Measurements from ENCODE around the gene PRKCSH.
"Not testable (repeated sequence)": the region's sequence is repeated elsewhere in the genome, so short reads cannot be mapped to it uniquely, and the experiment has no call there.

The PRKCSH gene

DNA sequence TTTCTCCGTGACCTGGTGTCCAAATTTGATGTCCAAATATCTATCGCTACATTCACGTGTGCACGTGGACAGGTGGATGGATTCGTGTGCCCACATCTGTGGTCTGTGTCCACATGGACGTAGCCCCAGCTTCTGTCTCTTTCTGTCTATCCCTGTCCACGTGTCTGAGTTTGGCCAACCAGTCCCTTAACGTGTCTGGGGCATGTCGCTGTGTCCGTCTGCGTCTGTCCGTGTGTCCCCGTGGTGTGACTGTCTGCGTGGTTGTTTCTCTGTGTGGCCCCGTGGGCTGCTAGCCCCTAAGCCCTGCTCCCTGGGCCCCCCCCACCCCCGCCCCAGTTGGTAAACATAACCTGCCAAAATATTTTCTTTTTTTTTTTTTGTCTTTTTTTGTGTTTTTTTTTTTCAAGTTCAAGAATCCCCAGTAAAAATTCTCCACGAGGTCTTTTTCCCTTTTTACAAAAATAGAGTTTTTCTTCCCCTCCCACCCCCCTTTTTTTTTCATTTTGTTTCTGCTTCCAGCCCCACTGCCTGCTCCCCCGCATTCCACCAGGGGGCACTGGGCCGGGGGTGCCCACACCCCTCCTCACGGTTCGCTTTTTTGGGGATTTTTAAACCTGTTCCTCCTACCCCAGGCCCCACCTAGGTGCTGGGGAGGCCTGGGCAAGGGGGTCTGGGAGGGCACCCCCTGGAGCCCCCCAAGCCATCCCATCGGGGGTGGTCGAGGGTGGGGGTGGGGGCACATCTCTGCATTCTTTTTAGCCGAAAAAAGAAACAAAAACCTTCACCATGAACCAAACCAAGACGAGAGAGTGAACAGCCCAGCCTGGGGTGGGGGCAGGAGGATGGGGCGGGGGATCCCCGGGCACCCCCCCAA, 18.3 kb downstream of the PRKCSH start:
- TF ChIP-seq ZFX (IDR thresholded peaks at IDR 0.05; ENCODE audit: borderline replicate concordance) = no peak
- TF ChIP-seq, protein P1, sequence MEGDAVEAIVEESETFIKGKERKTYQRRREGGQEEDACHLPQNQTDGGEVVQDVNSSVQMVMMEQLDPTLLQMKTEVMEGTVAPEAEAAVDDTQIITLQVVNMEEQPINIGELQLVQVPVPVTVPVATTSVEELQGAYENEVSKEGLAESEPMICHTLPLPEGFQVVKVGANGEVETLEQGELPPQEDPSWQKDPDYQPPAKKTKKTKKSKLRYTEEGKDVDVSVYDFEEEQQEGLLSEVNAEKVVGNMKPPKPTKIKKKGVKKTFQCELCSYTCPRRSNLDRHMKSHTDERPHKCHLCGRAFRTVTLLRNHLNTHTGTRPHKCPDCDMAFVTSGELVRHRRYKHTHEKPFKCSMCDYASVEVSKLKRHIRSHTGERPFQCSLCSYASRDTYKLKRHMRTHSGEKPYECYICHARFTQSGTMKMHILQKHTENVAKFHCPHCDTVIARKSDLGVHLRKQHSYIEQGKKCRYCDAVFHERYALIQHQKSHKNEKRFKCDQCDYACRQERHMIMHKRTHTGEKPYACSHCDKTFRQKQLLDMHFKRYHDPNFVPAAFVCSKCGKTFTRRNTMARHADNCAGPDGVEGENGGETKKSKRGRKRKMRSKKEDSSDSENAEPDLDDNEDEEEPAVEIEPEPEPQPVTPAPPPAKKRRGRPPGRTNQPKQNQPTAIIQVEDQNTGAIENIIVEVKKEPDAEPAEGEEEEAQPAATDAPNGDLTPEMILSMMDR (IDR thresholded peaks at IDR 0.05) = peak; percentile 26; the same call in 1 of the 2 replicates
- H3K27ac ChIP-seq = no peak overlapping the region

DNA sequence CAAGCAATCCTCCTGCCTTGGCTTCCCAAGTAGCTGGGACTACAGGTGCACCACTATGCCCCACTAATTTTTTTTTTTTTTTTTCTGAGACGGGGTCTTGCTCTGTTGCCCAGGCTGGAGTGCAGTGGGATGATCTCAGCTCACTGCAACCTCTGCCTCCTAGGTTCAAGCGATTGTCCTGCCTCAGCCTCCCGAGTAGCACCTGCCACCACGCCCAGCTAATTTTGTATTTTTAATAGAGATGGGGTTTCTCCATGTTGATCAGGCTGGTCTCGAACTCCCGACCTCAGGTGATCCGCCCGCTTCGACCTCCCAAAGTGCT, 19.8 kb downstream of the PRKCSH start:
- H3K27ac ChIP-seq = not testable (repeated sequence)

DNA sequence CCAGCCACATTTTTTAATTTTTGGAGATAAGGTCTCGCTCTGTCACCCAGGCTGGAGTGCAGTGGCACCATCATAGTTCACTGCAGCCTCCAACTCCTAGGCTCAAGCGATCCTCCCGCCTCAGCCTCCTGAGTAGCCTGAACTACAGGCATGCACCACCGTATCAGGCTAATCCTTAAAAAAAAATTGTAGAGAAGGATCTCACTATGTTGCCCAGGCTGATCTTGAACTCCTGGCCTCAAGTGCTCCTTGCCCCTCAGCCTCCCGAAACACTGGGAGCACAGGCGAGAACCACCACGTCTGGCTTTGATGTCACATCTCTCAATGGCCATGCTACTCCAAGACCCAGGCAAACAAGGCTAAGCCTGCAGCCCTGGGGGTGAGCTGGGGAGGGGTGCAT, 21.2 kb downstream of the PRKCSH start:
- TF ChIP-seq ZFX (IDR thresholded peaks at IDR 0.05; ENCODE audit: borderline replicate concordance) = no peak
- TF ChIP-seq, protein P1 (IDR thresholded peaks at IDR 0.05) = no peak
- H3K27ac ChIP-seq = no peak overlapping the region

DNA sequence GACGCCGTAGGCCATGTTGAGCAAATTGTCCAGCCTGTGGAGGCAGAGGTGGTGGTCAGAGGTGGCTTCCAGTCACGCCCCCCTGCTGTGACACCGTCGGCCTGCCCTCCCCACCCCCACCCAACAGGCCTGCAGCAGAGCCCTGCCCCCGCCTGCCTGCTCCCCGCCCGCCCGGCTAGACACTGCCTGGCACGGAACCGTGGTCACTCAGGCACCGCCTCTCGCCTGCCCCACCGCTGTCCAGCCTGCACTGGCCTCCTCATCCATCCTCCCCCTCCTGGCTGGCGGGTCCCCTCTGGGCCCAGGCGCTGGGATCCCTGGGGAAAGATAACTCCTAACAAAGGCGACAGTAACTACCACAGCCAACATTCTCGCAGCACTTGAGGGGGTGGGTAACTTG, 21.7 kb downstream of the PRKCSH start:
- no peak overlapping the region for H3K27ac ChIP-seq
- TF ChIP-seq, protein P1 (IDR thresholded peaks at IDR 0.05) = no peak
- TF ChIP-seq ZFX (IDR thresholded peaks at IDR 0.05; ENCODE audit: borderline replicate concordance) = no peak

DNA sequence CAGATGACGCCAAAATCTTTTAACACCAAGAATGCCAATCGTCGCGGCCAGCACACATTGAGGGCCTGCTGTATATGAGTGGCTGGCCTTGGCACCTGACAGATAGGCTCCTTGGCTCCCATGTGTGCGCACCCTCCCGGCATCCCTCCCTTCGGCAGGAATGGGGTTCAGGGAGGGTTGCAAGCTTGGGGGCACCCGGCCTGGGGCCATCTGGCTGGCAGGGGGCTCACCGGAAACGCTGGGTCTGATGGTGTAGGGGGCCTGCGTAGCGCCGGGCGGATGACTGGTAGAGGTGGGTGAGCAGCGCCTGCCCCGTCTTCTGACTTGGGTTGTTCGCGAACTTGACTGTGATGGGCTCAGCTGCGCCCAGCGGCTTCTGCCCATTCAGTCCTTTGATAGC, 22.4 kb downstream of the PRKCSH start:
- H3K27ac ChIP-seq = no peak overlapping the region
- TF ChIP-seq ZFX (IDR thresholded peaks at IDR 0.05; ENCODE audit: borderline replicate concordance) = no peak
- TF ChIP-seq, protein P1 (IDR thresholded peaks at IDR 0.05) = no peak

DNA sequence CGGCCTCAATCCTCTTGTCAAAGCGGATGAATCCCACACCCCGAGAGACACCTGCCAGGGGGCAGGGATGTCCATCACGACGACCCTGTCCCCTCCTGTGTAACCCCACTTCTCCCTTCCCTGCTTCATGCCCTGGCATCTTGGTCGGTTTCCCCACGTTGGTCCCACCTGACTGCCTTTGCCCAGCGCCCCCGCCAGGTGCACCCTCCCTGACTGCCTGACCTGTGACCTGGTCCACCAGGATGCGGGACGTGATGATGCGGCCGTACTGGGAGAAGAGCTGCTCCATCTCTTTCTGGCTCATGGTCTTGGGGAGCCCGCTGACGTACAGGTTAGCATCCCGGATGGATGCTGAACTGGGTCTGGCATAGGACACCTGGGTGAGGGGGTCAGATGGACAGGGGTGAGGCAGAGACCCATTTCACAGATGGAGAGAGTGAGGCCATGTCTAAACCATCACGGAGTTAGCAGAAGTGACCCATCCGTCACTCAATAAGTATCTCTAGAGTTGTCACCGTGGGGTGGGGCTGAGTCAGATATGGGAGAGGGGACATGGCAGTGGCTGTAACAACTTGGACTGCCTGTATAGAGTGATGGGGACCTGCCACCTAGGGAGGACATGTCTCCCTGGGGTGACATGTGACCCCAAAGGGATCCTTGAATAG, 22.9 kb downstream of the PRKCSH start:
- H3K27ac ChIP-seq = no peak overlapping the region

DNA sequence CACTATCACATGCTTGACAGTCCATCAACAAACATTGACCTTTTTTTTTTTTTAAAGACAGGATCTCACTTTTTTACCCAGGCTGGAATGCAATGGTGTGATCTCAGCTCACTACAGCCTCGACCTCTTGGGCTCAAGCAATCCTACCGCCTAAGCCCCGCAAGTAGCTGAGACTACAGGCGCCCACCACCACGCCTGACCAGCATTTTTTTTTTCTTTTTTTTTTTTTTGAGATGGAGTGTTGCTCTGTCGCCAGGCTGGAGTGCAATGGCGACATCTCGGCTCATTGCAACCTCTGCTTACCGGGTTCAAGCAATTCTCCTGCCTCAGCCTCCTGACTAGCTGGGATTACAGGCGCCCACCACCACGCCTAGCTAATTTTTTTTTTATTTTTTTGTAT, 23.5 kb downstream of the PRKCSH start:
- not testable (repeated sequence) for H3K27ac ChIP-seq

More for the DNA sequence above, 22.9 kb downstream of the PRKCSH start:
- TF ChIP-seq ZFX (IDR thresholded peaks at IDR 0.05; ENCODE audit: borderline replicate concordance) = no peak
- TF ChIP-seq, protein P1 (IDR thresholded peaks at IDR 0.05) = no peak

DNA sequence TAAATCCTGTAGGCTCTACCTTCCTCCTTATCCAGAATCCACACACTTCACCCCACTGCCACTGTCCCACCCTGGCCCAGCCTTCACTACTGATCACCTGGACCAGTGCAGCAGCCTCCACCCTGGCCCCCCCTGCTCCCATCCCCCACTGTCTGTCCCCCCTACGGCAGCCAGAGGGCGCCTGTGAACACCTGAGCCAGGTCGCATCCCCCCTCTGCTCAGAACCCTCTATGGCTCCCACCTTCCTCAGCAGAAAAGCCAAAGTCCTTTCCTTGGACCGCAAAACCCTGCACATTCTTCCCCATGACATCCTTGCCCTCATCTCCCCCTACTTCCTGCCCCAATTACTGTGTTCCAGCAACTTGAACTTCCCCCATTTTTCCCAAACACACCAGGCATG, 24.8 kb downstream of the PRKCSH start:
- TF ChIP-seq, protein P1 (IDR thresholded peaks at IDR 0.05) = peak; percentile 36
- TF ChIP-seq ZFX (IDR thresholded peaks at IDR 0.05; ENCODE audit: borderline replicate concordance) = no peak

More for the DNA sequence above, 24.8 kb downstream of the PRKCSH start:
- H3K27ac ChIP-seq = no peak overlapping the region

Data from 22Rv1 (cell line).